ENCODE results near the gene CTTN.
A peak's percentile ranks its signal among the peaks of the same experiment; 100 is the strongest.

Gene CTTN

GRCh38 chr11:70467201-70468085 is 69.1 kb downstream of the CTTN start:
- peak; percentile 85 for TF ChIP-seq CTCF (IDR thresholded peaks at IDR 0.05; ENCODE audit: insufficient read depth, low read depth, low read length, missing control alignments)
- DNase-seq (ENCODE audit: low read depth), result peak; percentile 54
- H3K4me3 ChIP-seq (ENCODE audit: low read length), result no peak overlapping the region

GRCh38 chr11:70468256-70469195 is 70.2 kb downstream of the CTTN start:
- no peak for DNase-seq (ENCODE audit: low read depth)
- TF ChIP-seq CTCF (IDR thresholded peaks at IDR 0.05; ENCODE audit: insufficient read depth, low read depth, low read length, missing control alignments), result no peak
- no peak overlapping the region for H3K4me3 ChIP-seq (ENCODE audit: low read length)

GRCh38 chr11:70470127-70470526 is 71.8 kb downstream of the CTTN start:
- no peak for TF ChIP-seq CTCF (IDR thresholded peaks at IDR 0.05; ENCODE audit: insufficient read depth, low read depth, low read length, missing control alignments)
- no peak for DNase-seq (ENCODE audit: low read depth)
- H3K4me3 ChIP-seq (ENCODE audit: low read length), result no peak overlapping the region

GRCh38 chr11:70471254-70471653 is 72.9 kb downstream of the CTTN start:
- no peak for TF ChIP-seq CTCF (IDR thresholded peaks at IDR 0.05; ENCODE audit: insufficient read depth, low read depth, low read length, missing control alignments)
- no peak overlapping the region for H3K4me3 ChIP-seq (ENCODE audit: low read length)
- DNase-seq (ENCODE audit: low read depth), result no peak

GRCh38 chr11:70472240-70472639 is 73.9 kb downstream of the CTTN start:
- TF ChIP-seq CTCF (IDR thresholded peaks at IDR 0.05; ENCODE audit: insufficient read depth, low read depth, low read length, missing control alignments), result no peak
- DNase-seq (ENCODE audit: low read depth), result no peak
- no peak overlapping the region for H3K4me3 ChIP-seq (ENCODE audit: low read length)

GRCh38 chr11:70473186-70473872 is 75.0 kb downstream of the CTTN start:
- no peak for TF ChIP-seq CTCF (IDR thresholded peaks at IDR 0.05; ENCODE audit: insufficient read depth, low read depth, low read length, missing control alignments)
- no peak overlapping the region for H3K4me3 ChIP-seq (ENCODE audit: low read length)
- no peak for DNase-seq (ENCODE audit: low read depth)

Data from epithelial cell of esophagus (primary cell).